HFF-Myc (cell line): Measurements from ENCODE around the gene NFATC2.
A peak's percentile ranks its signal among the peaks of the same experiment; 100 is the strongest.

Experiments
- DNase-seq: peaks from one replicate; pipeline ENCODE4 v3.0.0-alpha.2; 2011; ENCODE audit warnings: low read depth; ENCODE audit errors: extremely low read depth
- H3K4me3 ChIP-seq: replicated peaks from 2 replicates; pipeline ENCODE4 v1.5.1; 2011; ENCODE audit warnings: low read depth, mild to moderate bottlenecking, control low read depth, low read length
- CTCF ChIP-seq: IDR thresholded peaks from 2 replicates; pipeline ENCODE4 v1.5.1; 2012; ENCODE audit warnings: mild to moderate bottlenecking, low read depth, low read length, control low read depth; ENCODE audit errors: missing control alignments

NFATC2 gene

GRCh38 chr20:51562332-51563173 is 20.0 kb upstream of the NFATC2 start:
- peak; percentile 19 for TF ChIP-seq CTCF
- H3K4me3 ChIP-seq: peak overlapping the region; percentile 62
- peak; percentile 87 for DNase-seq

- H3K4me3 ChIP-seq: peak overlapping the region; percentile 62
- TF ChIP-seq CTCF: no peak
- no peak for DNase-seq
These were observed 19.5 kb upstream of the NFATC2 start for GRCh38 chr20:51562027-51562331.

- no peak for DNase-seq
- TF ChIP-seq CTCF: no peak
- peak overlapping the region; percentile 62 for H3K4me3 ChIP-seq
These were observed 18.2 kb upstream of the NFATC2 start for GRCh38 chr20:51560550-51561307.

- DNase-seq: no peak
- TF ChIP-seq CTCF: no peak
- no peak overlapping the region for H3K4me3 ChIP-seq
These were observed 17.5 kb upstream of the NFATC2 start for GRCh38 chr20:51560042-51560441.

- no peak for TF ChIP-seq CTCF
- H3K4me3 ChIP-seq: no peak overlapping the region
- no peak for DNase-seq
These were observed 12.1 kb upstream of the NFATC2 start for GRCh38 chr20:51554538-51555165.

GRCh38 chr20:51553897-51554486 is 11.5 kb upstream of the NFATC2 start:
- no peak for TF ChIP-seq CTCF
- DNase-seq: no peak
- H3K4me3 ChIP-seq: no peak overlapping the region
